Activated CD8-positive, alpha-beta T cell treated with anti-CD3 and anti-CD28 coated beads for 36 hours (primary cell): ENCODE results near the gene CRIP2. TPM values are rescaled to one million over a fixed set of nuclear protein-coding genes. Genes with fewer than 3 reads are reported as not detected.

Experiments used
- ATAC-seq: fragments of 200-7000 bp; cut with Tn5 transposase; one replicate; pipeline ENCODE4 v1.10.0; 2021; ENCODE audit warnings: mild to moderate bottlenecking, moderate library complexity
- CTCF ChIA-PET: fragments of 350-600 bp; sonication (Branson Sonifier 250); formaldehyde crosslinking; loops from one replicate; lab custom pipeline; 2021; ENCODE audit warnings: antibody characterized with exemption; lab: Charles Lee
- POLR2A ChIA-PET: fragments of 350-600 bp; sonication (Branson Sonifier 250); formaldehyde crosslinking; loops from one replicate; lab custom pipeline; 2021; ENCODE audit warnings: antibody characterized with exemption; lab: Charles Lee
- DNase-seq: peaks from one replicate; pipeline ENCODE4 v3.0.0-alpha.2; 2020
- H3K27ac Mint-ChIP-seq: one replicate; pipeline ENCODE4 v1.8.0; 2021; ENCODE audit warnings: mild to moderate bottlenecking, mixed read lengths
- H3K27me3 Mint-ChIP-seq: one replicate; pipeline ENCODE4 v1.8.0; 2021; ENCODE audit warnings: mixed read lengths
- H3K36me3 Mint-ChIP-seq: one replicate; pipeline ENCODE4 v1.8.0; 2021; ENCODE audit warnings: low read depth, mixed read lengths
- H3K4me1 Mint-ChIP-seq: one replicate; pipeline ENCODE4 v1.8.0; 2021; ENCODE audit warnings: low read depth, mixed read lengths
- H3K4me3 Mint-ChIP-seq: one replicate; pipeline ENCODE4 v1.8.0; 2021; ENCODE audit warnings: mild to moderate bottlenecking, moderate library complexity, mixed read lengths
- H3K9me3 Mint-ChIP-seq: one replicate; pipeline ENCODE4 v1.8.0; 2021; ENCODE audit warnings: mixed read lengths
- intact Hi-C: fragments of 100-400 bp; cut with micrococcal nuclease; formaldehyde crosslinking; loops from one replicate; pipeline ENCODE4 v1.10.0; 2022
- total RNA-seq, 2 experiments: library from RNA; stranded (reverse); gene quantifications; one replicate each; pipeline ENCODE4 v1.2.3, GENCODE V29; 2021
- TF ChIP-seq, protein P1 (sequence below): fragments of 200-600 bp; IDR thresholded peaks from one replicate; pipeline ENCODE4 v1.8.0; 2022; ENCODE audit warnings: antibody characterized with exemption, mild to moderate bottlenecking

The CRIP2 gene
- total RNA-seq, 2 experiments from 2014 or later = 0.45 TPM; not detected in 1

DNA sequence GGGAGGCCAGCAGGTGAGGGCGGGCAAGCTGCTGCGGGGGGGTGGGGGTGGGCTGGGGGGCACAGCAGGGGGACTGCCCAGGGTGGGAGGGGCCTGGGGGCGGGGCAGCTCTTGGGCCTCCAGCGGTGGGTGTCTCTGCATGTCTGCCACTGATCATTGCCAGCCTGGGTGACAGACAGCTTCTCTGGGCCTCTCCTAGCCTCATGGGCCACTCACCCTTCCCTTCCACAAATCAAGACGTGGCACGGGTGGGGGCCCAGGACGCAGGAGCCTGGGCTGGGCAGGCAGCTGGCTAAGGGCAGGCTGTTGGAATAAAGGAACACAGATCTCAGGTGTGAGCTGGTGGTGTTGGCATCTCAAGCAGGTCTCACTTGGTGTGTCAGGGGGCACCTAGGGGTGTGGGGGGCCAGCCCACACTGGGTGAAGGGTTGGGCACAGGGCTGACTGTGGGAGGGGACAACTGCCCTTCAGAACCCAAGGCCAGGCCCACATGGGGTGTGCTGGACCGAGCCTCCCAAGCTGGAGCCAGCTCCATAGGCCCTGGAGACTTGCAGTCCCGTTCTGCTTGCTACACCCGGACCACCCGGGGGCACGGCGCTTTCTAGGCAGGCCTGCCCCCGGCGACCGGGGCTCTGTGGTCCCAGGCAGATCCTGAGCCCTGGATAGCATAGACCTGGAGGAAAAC, 19.4 kb downstream of the CRIP2 start:
- ATAC-seq = no peak
- CTCF ChIA-PET = interaction anchor here (1.6 kb wide), 1 partner anchor 14 kb away, joined by 4 read pairs; no protein-coding TSS in a partner anchor
- Mint-ChIP-seq H3K27me3 (no peaks in the 10 kb centered on the region), H3K4me1 (peaks cover 10% of the 10 kb centered on the region), H3K27ac (no peak overlapping the region), H3K9me3 (no peaks in the 10 kb centered on the region), H3K4me3 (no peak overlapping the region), H3K36me3 (no peaks in the 10 kb centered on the region)
- intact Hi-C loops = no loop called here
- DNase-seq = no peak
- TF ChIP-seq, protein P1, sequence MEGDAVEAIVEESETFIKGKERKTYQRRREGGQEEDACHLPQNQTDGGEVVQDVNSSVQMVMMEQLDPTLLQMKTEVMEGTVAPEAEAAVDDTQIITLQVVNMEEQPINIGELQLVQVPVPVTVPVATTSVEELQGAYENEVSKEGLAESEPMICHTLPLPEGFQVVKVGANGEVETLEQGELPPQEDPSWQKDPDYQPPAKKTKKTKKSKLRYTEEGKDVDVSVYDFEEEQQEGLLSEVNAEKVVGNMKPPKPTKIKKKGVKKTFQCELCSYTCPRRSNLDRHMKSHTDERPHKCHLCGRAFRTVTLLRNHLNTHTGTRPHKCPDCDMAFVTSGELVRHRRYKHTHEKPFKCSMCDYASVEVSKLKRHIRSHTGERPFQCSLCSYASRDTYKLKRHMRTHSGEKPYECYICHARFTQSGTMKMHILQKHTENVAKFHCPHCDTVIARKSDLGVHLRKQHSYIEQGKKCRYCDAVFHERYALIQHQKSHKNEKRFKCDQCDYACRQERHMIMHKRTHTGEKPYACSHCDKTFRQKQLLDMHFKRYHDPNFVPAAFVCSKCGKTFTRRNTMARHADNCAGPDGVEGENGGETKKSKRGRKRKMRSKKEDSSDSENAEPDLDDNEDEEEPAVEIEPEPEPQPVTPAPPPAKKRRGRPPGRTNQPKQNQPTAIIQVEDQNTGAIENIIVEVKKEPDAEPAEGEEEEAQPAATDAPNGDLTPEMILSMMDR = no peak
- POLR2A ChIA-PET = interaction anchor here (1.2 kb wide), 1 partner anchor 35 kb away, joined by 3 read pairs; no protein-coding TSS in a partner anchor

DNA sequence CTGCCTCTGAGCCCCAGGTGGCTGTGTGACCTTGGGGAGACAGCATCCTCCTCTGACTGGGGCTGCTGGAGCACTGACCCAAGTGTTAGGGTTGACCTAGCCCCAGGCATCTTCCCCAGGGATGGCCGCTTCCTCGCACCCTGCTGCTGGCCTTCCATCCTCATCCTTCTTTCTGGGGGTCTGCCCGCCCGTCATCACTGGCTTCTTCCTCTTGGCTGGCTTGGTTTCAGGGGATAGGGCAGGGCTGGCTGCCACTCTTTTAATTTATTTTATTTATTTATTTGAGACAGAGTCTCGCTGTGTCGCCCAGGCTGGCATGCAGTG, 19.9 kb downstream of the CRIP2 start:
- H3K9me3 Mint-ChIP-seq = no peaks in the 10 kb centered on the region
- H3K36me3 Mint-ChIP-seq = no peaks in the 10 kb centered on the region
- DNase-seq (no peak), ATAC-seq (no peak)
- intact Hi-C loops = no loop called here
- ChIA-PET POLR2A (interaction anchor here (1.2 kb wide), 1 partner anchor 34 kb away, joined by 3 read pairs; no protein-coding TSS in a partner anchor), CTCF (interaction anchor here (1.6 kb wide), 1 partner anchor 14 kb away, joined by 4 read pairs; no protein-coding TSS in a partner anchor)
- H3K4me1 Mint-ChIP-seq = peaks cover 5% of the 10 kb centered on the region
- H3K27me3 Mint-ChIP-seq = no peaks in the 10 kb centered on the region
- no peak overlapping the region for H3K4me3 Mint-ChIP-seq
- TF ChIP-seq, protein P1 = no peak
- no peak overlapping the region for H3K27ac Mint-ChIP-seq

DNA sequence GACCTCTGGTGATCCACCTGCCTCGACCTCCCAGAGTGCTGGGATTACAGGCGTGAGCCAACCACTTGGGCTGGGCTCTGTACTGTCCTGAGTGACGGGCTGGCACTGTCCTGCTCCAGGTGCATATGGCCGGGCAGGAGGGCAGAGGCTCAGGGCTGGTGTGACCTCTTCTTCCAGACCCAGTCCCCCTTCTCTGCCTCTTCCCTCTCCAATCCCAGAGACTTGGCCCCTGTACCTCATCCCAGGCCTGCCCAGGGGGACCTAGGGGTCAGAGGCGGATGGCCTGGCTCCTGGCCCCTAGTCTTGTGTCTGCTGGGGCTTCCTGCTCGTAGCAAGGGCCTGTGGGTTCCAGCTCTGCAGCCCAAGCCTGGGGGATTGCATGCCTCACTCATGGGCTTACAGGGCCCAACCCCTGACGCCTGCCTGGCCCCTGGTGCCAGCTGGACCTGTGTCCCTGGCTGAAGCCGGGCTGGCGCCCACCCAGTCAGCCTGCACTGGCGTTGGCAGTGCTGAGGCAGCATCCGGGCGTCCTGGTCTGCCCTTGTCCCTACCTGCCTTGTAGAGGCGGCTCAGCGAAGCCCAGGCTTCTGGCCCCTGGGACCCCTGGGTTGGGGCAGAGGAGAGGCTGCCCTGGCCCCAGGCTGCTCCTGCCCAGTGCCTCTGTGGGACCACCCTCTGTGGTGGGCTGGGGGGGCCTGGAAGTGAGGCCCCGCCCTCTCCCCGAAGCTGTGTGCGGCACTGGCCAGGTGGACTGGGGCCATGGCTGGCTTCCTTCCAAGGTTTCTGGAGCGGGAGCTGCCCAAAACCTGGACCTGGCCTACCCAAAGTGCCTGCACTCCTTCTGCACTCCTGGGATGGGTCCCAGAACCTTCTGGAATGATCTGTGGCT, 20.7 kb downstream of the CRIP2 start:
- TF ChIP-seq, protein P1 = no peak
- H3K27ac Mint-ChIP-seq = no peak overlapping the region
- no peak overlapping the region for H3K4me3 Mint-ChIP-seq
- ATAC-seq (no peak), DNase-seq (no peak)
- H3K36me3 Mint-ChIP-seq = no peaks in the 10 kb centered on the region
- POLR2A ChIA-PET = interaction anchor here (1.0 to 1.2 kb wide), 2 partner anchors 10 to 33 kb away, joined by 3 read pairs; no protein-coding TSS in a partner anchor
- CTCF ChIA-PET = interaction anchor here (1.6 kb wide), 1 partner anchor 15 kb away, joined by 4 read pairs; no protein-coding TSS in a partner anchor
- peaks cover 4% of the 10 kb centered on the region for H3K4me1 Mint-ChIP-seq
- H3K27me3 Mint-ChIP-seq = no peaks in the 10 kb centered on the region
- H3K9me3 Mint-ChIP-seq = no peaks in the 10 kb centered on the region
- intact Hi-C loops = no loop called here

DNA sequence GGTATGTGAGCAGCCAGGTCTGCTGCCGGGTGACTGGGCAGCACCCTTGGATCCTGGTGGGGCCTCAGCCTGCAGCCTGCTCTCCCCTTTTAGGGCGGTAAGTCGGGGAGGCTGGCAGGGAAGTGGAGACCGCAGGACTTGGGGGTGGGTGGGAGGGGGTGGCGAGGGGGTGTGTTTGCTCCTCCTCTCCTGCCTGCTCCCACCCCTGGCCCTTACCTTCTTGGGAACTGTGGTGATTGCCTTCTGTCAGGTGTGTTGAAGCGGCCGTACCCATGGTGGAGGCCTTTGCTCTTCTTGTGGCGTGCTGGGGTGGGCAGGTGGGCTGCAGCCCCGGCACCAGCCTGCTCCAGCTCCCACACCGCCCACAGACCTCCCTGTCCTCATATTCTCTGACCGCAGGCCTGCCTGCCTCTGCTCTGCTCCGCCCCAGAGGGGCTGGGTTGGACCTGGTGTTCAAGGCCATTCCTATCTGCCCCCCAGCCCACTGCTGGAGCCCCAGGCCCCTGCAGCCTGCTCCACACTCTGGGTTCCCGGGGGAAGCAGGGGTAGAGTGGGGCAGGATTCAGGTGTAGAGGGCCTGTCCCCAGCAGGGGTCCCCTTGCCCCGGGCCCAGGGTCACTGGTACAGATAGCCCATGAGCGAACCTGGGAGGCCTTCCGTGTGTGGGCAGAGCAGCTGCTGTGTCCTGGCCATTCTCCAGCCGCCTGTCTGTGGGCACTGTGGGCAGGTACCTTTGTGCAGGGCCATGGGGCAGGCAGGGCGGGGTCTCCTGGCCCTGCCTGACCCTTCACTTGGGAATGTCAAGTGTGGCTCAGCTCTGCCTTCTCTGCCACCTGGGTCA, 21.6 kb downstream of the CRIP2 start:
- Mint-ChIP-seq H3K4me3 (no peak overlapping the region), H3K4me1 (peaks cover 4% of the 10 kb centered on the region), H3K27me3 (no peaks in the 10 kb centered on the region), H3K27ac (no peak overlapping the region), H3K9me3 (no peaks in the 10 kb centered on the region), H3K36me3 (no peaks in the 10 kb centered on the region)
- ChIA-PET CTCF (no interaction called here), POLR2A (interaction anchor here (0.7 to 1.6 kb wide), 3 partner anchors 11 to 15 kb away, joined by 3 read pairs; no protein-coding TSS in a partner anchor)
- intact Hi-C loops = no loop called here
- DNase-seq = no peak
- no peak for ATAC-seq
- TF ChIP-seq, protein P1 = no peak
